Smooth muscle cell of the pulmonary artery (primary cell): ENCODE results near the gene RPP21. TPM values are rescaled to one million over a fixed set of nuclear protein-coding genes. Genes with fewer than 3 reads are reported as not detected.

Source experiments
- total RNA-seq: library from RNA; depleted of rRNA; stranded (reverse); fragments of >200 nt; gene quantifications from 2 replicates; pipeline ENCODE4 v1.2.3, GENCODE V29; 2014

The RPP21 gene
- total RNA-seq = 15.4 and 17.9 TPM in 2 replicates

DNA sequence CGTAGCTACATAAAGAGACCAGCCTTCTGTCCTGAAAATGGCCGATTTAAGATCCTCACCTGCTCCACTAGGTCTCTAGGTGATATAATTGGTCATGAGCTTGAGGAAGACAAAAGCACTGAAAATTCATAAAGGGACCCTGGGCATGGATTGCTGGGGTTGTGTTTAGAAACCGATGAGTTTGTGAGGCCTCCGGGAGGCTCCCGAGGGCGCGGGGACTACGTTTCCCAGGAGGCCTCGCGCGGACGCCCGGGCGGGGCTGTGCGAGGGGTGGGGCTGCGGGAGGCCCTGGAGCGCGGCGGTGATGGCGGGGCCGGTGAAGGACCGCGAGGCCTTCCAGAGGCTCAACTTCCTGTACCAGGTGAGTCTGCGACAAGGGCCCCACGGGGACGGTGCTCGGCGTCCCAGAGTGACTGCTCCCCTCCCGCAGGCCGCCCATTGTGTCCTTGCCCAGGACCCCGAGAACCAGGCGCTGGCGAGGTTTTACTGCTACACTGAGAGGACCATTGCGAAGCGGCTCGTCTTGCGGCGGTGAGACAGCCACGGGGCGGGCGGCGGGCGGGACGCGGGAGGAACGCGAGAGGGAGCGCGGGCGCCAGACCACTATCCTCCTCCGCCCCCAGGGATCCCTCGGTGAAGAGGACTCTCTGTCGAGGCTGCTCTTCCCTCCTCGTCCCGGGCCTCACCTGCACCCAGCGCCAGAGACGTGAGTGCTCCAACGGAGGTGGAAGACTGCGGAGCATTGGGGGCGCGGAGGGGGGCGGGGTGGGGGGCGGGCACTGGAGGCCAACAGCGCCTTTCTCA is at the start of gene RPP21:
RPP21 (plus strand) TSS at position 289 of the 804 bp plus-strand sequence; CDS start at position 305, 16 bp downstream.

DNA sequence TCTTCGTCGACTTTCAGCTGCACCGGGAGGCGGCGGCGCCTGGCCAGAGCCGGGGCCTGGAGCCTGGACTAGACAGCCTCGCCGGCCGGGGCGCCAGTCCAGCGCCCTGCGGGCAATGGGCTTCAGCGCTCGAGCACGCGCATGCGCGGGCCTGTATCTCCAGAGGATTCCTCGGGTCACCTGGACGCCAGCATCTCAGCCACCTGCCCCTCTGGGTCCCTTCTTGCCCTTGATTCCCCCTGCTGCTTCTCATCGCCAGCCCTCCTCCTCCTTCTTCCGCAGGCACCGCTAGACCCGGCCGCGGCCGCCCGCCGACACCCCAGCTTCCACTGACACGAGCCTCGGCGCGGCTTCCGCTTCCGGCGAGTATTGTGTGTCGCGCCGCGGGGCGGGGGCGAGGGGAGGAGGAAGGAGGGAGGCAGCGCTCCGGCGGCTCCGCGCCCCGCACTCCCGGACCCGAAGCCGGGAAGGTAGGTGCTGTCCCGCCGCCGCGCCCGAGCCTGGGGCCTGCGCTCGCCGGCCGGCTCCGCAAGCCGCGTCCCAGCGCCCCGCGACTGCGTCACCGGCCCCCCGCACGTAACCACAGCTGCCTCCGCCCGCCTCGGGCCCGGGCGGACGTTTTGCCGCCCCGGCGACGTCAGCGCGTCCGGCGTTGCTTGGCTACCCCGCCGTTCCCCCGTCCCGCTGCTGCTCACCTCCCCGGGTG is 18.3 kb upstream of the RPP21 start, which contains the start of gene TRIM39:
TRIM39 (plus strand) TSS at position 402 of the 706 bp plus-strand sequence. CDS start 2,391 bp downstream, outside the sequence.

Other genes starting within 250 kb of the RPP21 start
- gene TRIM31, start 232.1 kb upstream of the RPP21 start, total RNA-seq = not detected in 2 replicates
- gene TRIM40, start 209.0 kb upstream of the RPP21 start, total RNA-seq = not detected in 2 replicates
- not detected in 2 replicates for gene TRIM10, start 183.9 kb upstream of the RPP21 start, total RNA-seq
- not detected in 2 replicates for gene TRIM15, start 181.6 kb upstream of the RPP21 start, total RNA-seq
- gene TRIM26, start 131.8 kb upstream of the RPP21 start, total RNA-seq = 18.3 and 22.1 TPM in 2 replicates
- 12.2 and 12.8 TPM in 2 replicates for gene TRIM39, start 18.2 kb upstream of the RPP21 start, total RNA-seq
- gene HLA-E, start 144.4 kb downstream of the RPP21 start, total RNA-seq = 215 and 254 TPM in 2 replicates
- 53.5 and 62.6 TPM in 2 replicates for gene GNL1, start 211.3 kb downstream of the RPP21 start, total RNA-seq
- gene PRR3, start 212.1 kb downstream of the RPP21 start, total RNA-seq = 4.8 and 5.7 TPM in 2 replicates
- 43.7 and 55.0 TPM in 2 replicates for gene ABCF1, start 226.3 kb downstream of the RPP21 start, total RNA-seq